ENCODE data around the gene UNC13C.

GRCh38 chr15:54045397-54045796 is 67.2 kb downstream of the UNC13C start:
- TF ChIP-seq ZBTB7A (IDR thresholded peaks at IDR 0.05; ENCODE audit: low read depth) (no peak), MAX (IDR thresholded peaks at IDR 0.05) (no peak)

Data from Ishikawa (cell line).